HuH-7.5 (cell line): ENCODE measurements around the gene TSPEAR.

Experiments used
- DNase-seq: peaks from one replicate; pipeline ENCODE4 v3.0.0; 2011; ENCODE audit warnings: low spot score

Gene TSPEAR

GRCh38 chr21:44544566-44544965 lies 166.8 kb downstream of the TSPEAR start:
- no peak for DNase-seq

- no peak for DNase-seq
Observed at GRCh38 chr21:44542716-44543115, 168.7 kb downstream of the TSPEAR start.

GRCh38 chr21:44540741-44541288 lies 170.6 kb downstream of the TSPEAR start:
- no peak for DNase-seq

GRCh38 chr21:44539991-44540666 lies 171.2 kb downstream of the TSPEAR start, which contains the start of gene KRTAP10-1:
TSS of gene KRTAP10-1 (minus strand) at chr21:44540195. CDS start at chr21:44540150, 45 bp downstream.
- no peak for DNase-seq

GRCh38 chr21:44539046-44539445 lies 172.3 kb downstream of the TSPEAR start:
- DNase-seq: no peak

GRCh38 chr21:44537930-44538911 lies 173.2 kb downstream of the TSPEAR start:
- no peak for DNase-seq

- DNase-seq: no peak
Observed at GRCh38 chr21:44535963-44536362, 175.4 kb downstream of the TSPEAR start.

- DNase-seq: no peak
Observed at GRCh38 chr21:44534688-44535087, 176.7 kb downstream of the TSPEAR start.

GRCh38 chr21:44533891-44534627 lies 177.3 kb downstream of the TSPEAR start:
- DNase-seq: no peak

- no peak for DNase-seq
Observed at GRCh38 chr21:44533121-44533890, 178.1 kb downstream of the TSPEAR start.

GRCh38 chr21:44532712-44533111 lies 178.7 kb downstream of the TSPEAR start:
- no peak for DNase-seq

GRCh38 chr21:44531606-44532564 lies 179.5 kb downstream of the TSPEAR start:
- DNase-seq: no peak

GRCh38 chr21:44530903-44531605 lies 180.3 kb downstream of the TSPEAR start:
- no peak for DNase-seq

GRCh38 chr21:44530221-44530902 lies 181.0 kb downstream of the TSPEAR start:
- DNase-seq: no peak

- DNase-seq: no peak
Observed at GRCh38 chr21:44529503-44530125, 181.8 kb downstream of the TSPEAR start.

- no peak for DNase-seq
Observed at GRCh38 chr21:44529011-44529421, 182.4 kb downstream of the TSPEAR start.

GRCh38 chr21:44528634-44528995 lies 182.8 kb downstream of the TSPEAR start:
- no peak for DNase-seq

GRCh38 chr21:44527983-44528633 lies 183.3 kb downstream of the TSPEAR start:
- no peak for DNase-seq
